GM15510 (cell line): ENCODE results near the gene SLC5A10.

Source experiments
- POLR2A ChIP-seq: IDR thresholded peaks from 3 replicates; pipeline ENCODE4 v1.6.1; 2011; ENCODE audit warnings: borderline replicate concordance; ENCODE audit not compliant: insufficient read length; ENCODE audit errors: extremely low read depth

Gene SLC5A10

GRCh38 chr17:18933102-18934058 is 18.6 kb upstream of the SLC5A10 start:
- no peak for TF ChIP-seq POLR2A

GRCh38 chr17:18937981-18938691 is 13.8 kb upstream of the SLC5A10 start:
- TF ChIP-seq POLR2A, result no peak

GRCh38 chr17:18938692-18939023 is 13.3 kb upstream of the SLC5A10 start:
- no peak for TF ChIP-seq POLR2A

GRCh38 chr17:18944646-18945045 is 7.3 kb upstream of the SLC5A10 start:
- no peak for TF ChIP-seq POLR2A

- TF ChIP-seq POLR2A, result no peak
Measured at GRCh38 chr17:18946536-18946935, 5.4 kb upstream of the SLC5A10 start.

GRCh38 chr17:18947866-18948265 is 4.1 kb upstream of the SLC5A10 start:
- no peak for TF ChIP-seq POLR2A

- TF ChIP-seq POLR2A, result no peak
Measured at GRCh38 chr17:18948476-18949006, 3.4 kb upstream of the SLC5A10 start.

GRCh38 chr17:18949566-18949965 is 2.4 kb upstream of the SLC5A10 start:
- no peak for TF ChIP-seq POLR2A

GRCh38 chr17:18950346-18950745 is 1.6 kb upstream of the SLC5A10 start:
- TF ChIP-seq POLR2A, result no peak

GRCh38 chr17:18950944-18951905 is 740 bp upstream of the SLC5A10 start:
- no peak for TF ChIP-seq POLR2A

- no peak for TF ChIP-seq POLR2A
Measured at GRCh38 chr17:18953231-18953728, 1.3 kb downstream of the SLC5A10 start.

- no peak for TF ChIP-seq POLR2A
Measured at GRCh38 chr17:18954321-18954720, 2.4 kb downstream of the SLC5A10 start.

- no peak for TF ChIP-seq POLR2A
Measured at GRCh38 chr17:18955009-18955408, 3.0 kb downstream of the SLC5A10 start.

GRCh38 chr17:18956581-18956980 is 4.6 kb downstream of the SLC5A10 start:
- TF ChIP-seq POLR2A, result no peak
